Measurements from ENCODE around the gene PHLDA1.

- no peak for TF ChIP-seq POLR2A (IDR thresholded peaks at IDR 0.05)
- TF ChIP-seq CTCF (IDR thresholded peaks at IDR 0.05), result no peak
- no peak for TF ChIP-seq EP300 (IDR thresholded peaks at IDR 0.05; ENCODE audit: low read depth)
- no peak for TF ChIP-seq POLR2AphosphoS5 (IDR thresholded peaks at IDR 0.05)
Observed at GRCh38 chr12:75985566-75985965, 46.0 kb downstream of the PHLDA1 start.

Data from transverse colon (tissue), 4 donors.